ENCODE results near the gene FAM151A. TPM values are rescaled to one million over a fixed set of nuclear protein-coding genes. Genes with fewer than 3 reads are reported as not detected.

The FAM151A gene
- total and polyA plus RNA-seq, 4 donors, result 0.02 to 0.06 TPM; not detected in 2

DNA sequence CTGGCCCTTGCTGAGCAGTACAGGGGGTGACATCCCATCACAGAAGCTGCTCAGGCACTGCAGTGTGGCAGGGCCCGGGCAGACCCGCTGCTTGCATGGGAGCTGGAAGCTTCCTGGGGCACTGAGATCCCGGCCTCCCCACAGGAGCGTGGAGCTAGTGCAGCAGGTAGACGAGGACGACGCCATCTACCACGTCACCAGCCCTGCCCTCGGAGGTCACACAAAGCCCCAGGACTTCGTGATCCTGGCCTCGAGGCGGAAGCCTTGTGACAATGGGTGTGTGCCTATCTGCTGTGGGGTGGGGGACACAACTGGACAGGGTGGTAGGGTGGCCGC lies 16.4 kb downstream of the FAM151A start:
- no peak for ATAC-seq (ENCODE audit: insufficient read depth, low FRiP score)
- no peak overlapping the region for H3K4me3 ChIP-seq
- H3K27ac ChIP-seq (ENCODE audit: low read depth in 1 of 2, low read length in 1 of 2), result no peak overlapping the region
- H3K9ac ChIP-seq (ENCODE audit: insufficient read depth in 1 of 2, low read length in 2 of 2), result no peak overlapping the region
- no peaks in the 10 kb centered on the region for H3K27me3 ChIP-seq (ENCODE audit: control insufficient read depth in 3 of 3, insufficient read depth in 3 of 3, low read length in 2 of 3)
- TF ChIP-seq CTCF (IDR thresholded peaks at IDR 0.05; ENCODE audit: control extremely low read depth, extremely low read depth), result no peak
- no peaks in the 10 kb centered on the region for H3K4me1 ChIP-seq (ENCODE audit: control insufficient read depth in 5 of 5, insufficient read depth in 5 of 5, low read length in 5 of 5)
- H3K9me3 ChIP-seq (ENCODE audit: control insufficient read depth in 4 of 4, insufficient read depth in 3 of 4, low read length in 3 of 4), result no peaks in the 10 kb centered on the region
- WGBS, 2 donors, result 94 to 98% methylated on average over 13 of the region's 13 CpGs
- H3K36me3 ChIP-seq (ENCODE audit: control insufficient read depth in 4 of 4, insufficient read depth in 4 of 4, low read length in 4 of 4), result peaks cover 0 to 5% (median 0%) of the 10 kb centered on the region in 4 donors
- DNase-seq, result no peak

DNA sequence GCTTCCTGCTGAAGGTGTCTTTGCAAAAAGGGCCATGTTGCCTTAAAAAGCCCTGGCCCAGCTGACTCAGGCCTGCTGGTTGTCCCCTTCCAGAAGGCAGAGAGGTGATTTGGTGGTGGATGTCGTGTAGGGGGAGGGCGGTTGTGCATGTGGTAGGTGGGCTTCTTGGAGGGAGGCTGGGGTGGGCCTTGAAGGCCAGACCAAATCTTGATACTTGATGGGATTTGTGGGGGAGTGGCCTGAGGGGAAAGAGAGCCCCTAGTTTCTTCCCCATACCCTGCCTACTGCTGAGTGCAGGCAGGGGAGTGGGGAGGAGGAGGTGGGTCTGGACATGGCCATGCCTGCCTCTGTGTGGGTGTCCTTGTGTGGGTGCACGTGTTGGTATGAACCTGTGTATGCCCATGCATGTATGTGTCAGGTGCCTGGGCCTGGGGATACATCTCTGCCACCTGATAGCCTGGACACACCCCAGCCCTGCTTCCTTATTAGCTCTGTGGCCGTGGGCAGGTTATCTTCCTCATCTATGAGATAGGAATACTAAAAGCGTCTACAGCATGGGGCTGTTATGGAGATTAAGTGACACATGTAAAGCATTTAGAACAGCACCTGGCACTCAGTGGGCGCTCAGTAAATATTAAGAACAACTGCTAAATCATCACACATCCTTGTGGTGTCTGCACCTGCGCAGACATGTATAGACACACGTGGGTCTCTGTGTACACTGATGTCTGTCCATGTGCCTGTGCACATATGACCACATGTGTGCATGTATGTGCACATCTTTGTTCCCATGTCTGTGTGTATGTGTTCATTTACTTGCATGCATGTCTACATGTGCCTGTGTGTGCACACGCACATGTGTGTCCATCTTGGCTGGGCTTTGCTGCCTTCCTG lies 17.0 kb downstream of the FAM151A start:
- DNase-seq (no peak), ATAC-seq (ENCODE audit: insufficient read depth, low FRiP score) (no peak)
- Histone ChIP-seq H3K9me3 (ENCODE audit: control insufficient read depth in 4 of 4, insufficient read depth in 3 of 4, low read length in 3 of 4) (no peaks in the 10 kb centered on the region), H3K36me3 (ENCODE audit: control insufficient read depth in 4 of 4, insufficient read depth in 4 of 4, low read length in 4 of 4) (peaks cover 0 to 5% (median 0%) of the 10 kb centered on the region in 4 donors), H3K4me1 (ENCODE audit: control insufficient read depth in 5 of 5, insufficient read depth in 5 of 5, low read length in 5 of 5) (peaks cover 0 to 4% (median 0%) of the 10 kb centered on the region in 5 donors), H3K9ac (ENCODE audit: insufficient read depth in 1 of 2, low read length in 2 of 2) (no peak overlapping the region), H3K27ac (ENCODE audit: low read depth in 1 of 2, low read length in 1 of 2) (no peak overlapping the region), H3K4me3 (no peak overlapping the region), H3K27me3 (ENCODE audit: control insufficient read depth in 3 of 3, insufficient read depth in 3 of 3, low read length in 2 of 3) (no peaks in the 10 kb centered on the region)
- no peak for TF ChIP-seq CTCF (IDR thresholded peaks at IDR 0.05; ENCODE audit: control extremely low read depth, extremely low read depth)
- WGBS, 2 donors, result 89% methylated on average over 9 of the region's 9 CpGs

DNA sequence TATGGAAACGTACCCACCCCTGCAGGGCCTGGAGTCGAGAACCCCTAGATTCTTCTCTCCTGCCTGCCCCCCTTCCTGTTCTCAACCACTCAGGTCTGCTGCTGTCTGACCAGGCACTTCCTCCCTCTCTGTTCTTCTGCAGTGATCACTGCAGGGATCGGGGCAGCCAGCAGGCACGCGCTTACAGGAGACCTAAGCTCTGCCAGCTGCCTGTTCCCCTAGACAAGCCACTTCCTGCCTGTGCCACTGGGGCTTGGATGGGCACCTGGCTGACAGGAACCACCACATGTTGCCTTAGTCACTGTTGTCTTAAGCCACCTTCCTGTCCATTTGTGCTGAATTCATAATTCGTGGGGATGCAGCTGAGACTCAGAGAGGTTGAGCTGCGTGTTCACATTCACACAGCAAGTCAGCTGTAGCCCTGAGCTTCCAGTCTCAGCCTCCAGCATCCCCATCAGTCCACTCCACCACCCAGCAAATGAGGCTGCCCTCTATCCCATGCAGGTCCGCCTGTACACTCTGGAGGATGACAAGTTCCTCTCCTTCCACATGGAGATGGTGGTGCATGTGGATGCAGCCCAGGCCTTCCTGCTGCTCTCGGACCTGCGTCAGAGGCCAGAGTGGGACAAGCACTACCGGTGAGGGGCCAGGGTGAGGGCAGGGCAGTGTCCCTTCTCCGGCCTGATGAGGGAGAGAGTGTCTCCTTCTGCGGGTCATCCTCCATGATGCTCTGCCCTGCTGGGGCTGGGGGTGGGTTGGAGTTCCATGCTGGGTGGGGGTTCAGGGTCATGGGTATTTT lies 18.6 kb downstream of the FAM151A start:
- H3K4me3 ChIP-seq, result no peak overlapping the region
- no peak overlapping the region for H3K27ac ChIP-seq (ENCODE audit: low read depth in 1 of 2, low read length in 1 of 2)
- H3K36me3 ChIP-seq (ENCODE audit: control insufficient read depth in 4 of 4, insufficient read depth in 4 of 4, low read length in 4 of 4), result peaks cover 0 to 5% (median 0%) of the 10 kb centered on the region in 4 donors
- H3K4me1 ChIP-seq (ENCODE audit: control insufficient read depth in 5 of 5, insufficient read depth in 5 of 5, low read length in 5 of 5), result peaks cover 0 to 7% (median 0%) of the 10 kb centered on the region in 5 donors
- H3K9me3 ChIP-seq (ENCODE audit: control insufficient read depth in 4 of 4, insufficient read depth in 3 of 4, low read length in 3 of 4), result no peaks in the 10 kb centered on the region
- WGBS, 2 donors, result 61 to 73% methylated on average over 13 of the region's 13 CpGs
- ATAC-seq (ENCODE audit: insufficient read depth, low FRiP score) (no peak), DNase-seq (no peak)
- no peaks in the 10 kb centered on the region for H3K27me3 ChIP-seq (ENCODE audit: control insufficient read depth in 3 of 3, insufficient read depth in 3 of 3, low read length in 2 of 3)
- no peak overlapping the region for H3K9ac ChIP-seq (ENCODE audit: insufficient read depth in 1 of 2, low read length in 2 of 2)
- TF ChIP-seq CTCF (IDR thresholded peaks at IDR 0.05; ENCODE audit: control extremely low read depth, extremely low read depth), result no peak
